ENCODE data around the gene ZNF841. TPM values are rescaled to one million over a fixed set of nuclear protein-coding genes. Genes with fewer than 3 reads are reported as not detected.
"Not testable (repeated sequence)": the region's sequence is repeated elsewhere in the genome, so short reads cannot be mapped to it uniquely, and the experiment has no call there.

ZNF841 gene
- total and polyA plus RNA-seq, 7 donors, result 1.2 to 26.6 (median 11.8) TPM

- Histone ChIP-seq H3K4me1 (no peaks in the 10 kb centered on the region), H3K27ac (no peak overlapping the region), H3K36me3 (peaks cover 5 to 88% (median 21%) of the 10 kb centered on the region in 4 donors), H3K27me3 (no peaks in the 10 kb centered on the region), H3K9me3 (peaks cover 0 to 18% (median 1%) of the 10 kb centered on the region in 4 donors), H3K4me3 (no peak overlapping the region)
- intact Hi-C loops (cut with DNase I), result no loop called here
- no peak for TF ChIP-seq CTCF (IDR thresholded peaks at IDR 0.05)
- no peak for TF ChIP-seq POLR2A (IDR thresholded peaks at IDR 0.05)
- TF ChIP-seq POLR2AphosphoS5 (IDR thresholded peaks at IDR 0.05), result no peak
- no peak for TF ChIP-seq EP300 (IDR thresholded peaks at IDR 0.05)
- no peak for DNase-seq
Measured at GRCh38 chr19:52086481-52086880, 9.1 kb downstream of the ZNF841 start.

GRCh38 chr19:52070496-52070895 is 25.1 kb downstream of the ZNF841 start:
- intact Hi-C loops (cut with DNase I), result no loop called here
- no peak for DNase-seq
- no peaks in the 10 kb centered on the region for H3K27me3 ChIP-seq
- WGBS, 2 donors, result 97 to 98% methylated on average over 5 of the region's 5 CpGs
- no peak overlapping the region for H3K4me3 ChIP-seq
- TF ChIP-seq POLR2AphosphoS5 (IDR thresholded peaks at IDR 0.05), result no peak
- no peak for TF ChIP-seq CTCF (IDR thresholded peaks at IDR 0.05)
- TF ChIP-seq EP300 (IDR thresholded peaks at IDR 0.05), result no peak
- TF ChIP-seq POLR2A (IDR thresholded peaks at IDR 0.05), result no peak
- no peaks in the 10 kb centered on the region for H3K4me1 ChIP-seq
- H3K27ac ChIP-seq, result no peak overlapping the region
- H3K36me3 ChIP-seq, result peaks cover 48 to 98% (median 67%) of the 10 kb centered on the region in 4 donors
- peaks cover 2 to 64% (median 17%) of the 10 kb centered on the region in 4 donors for H3K9me3 ChIP-seq

GRCh38 chr19:52069653-52070052 is 25.9 kb downstream of the ZNF841 start:
- H3K27me3 ChIP-seq, result no peaks in the 10 kb centered on the region
- TF ChIP-seq POLR2A (IDR thresholded peaks at IDR 0.05), result no peak
- WGBS, 2 donors, result 90 to 91% methylated on average over 2 of the region's 2 CpGs
- peaks cover 40 to 98% (median 63%) of the 10 kb centered on the region in 4 donors for H3K36me3 ChIP-seq
- no peaks in the 10 kb centered on the region for H3K4me1 ChIP-seq
- DNase-seq, result no peak
- no peak overlapping the region for H3K27ac ChIP-seq
- intact Hi-C loops (cut with DNase I), result no loop called here
- H3K9me3 ChIP-seq, result peaks cover 2 to 65% (median 22%) of the 10 kb centered on the region in 4 donors
- no peak overlapping the region for H3K4me3 ChIP-seq

GRCh38 chr19:52066258-52066863 is 29.2 kb downstream of the ZNF841 start:
- no peak for DNase-seq
- Histone ChIP-seq H3K36me3 (peaks cover 36 to 79% (median 54%) of the 10 kb centered on the region in 4 donors), H3K27me3 (no peaks in the 10 kb centered on the region), H3K4me1 (no peaks in the 10 kb centered on the region), H3K27ac (no peak overlapping the region), H3K4me3 (no peak overlapping the region), H3K9me3 (peaks cover 2 to 80% (median 27%) of the 10 kb centered on the region in 4 donors)
- 97% methylated on average over 6 of the region's 6 CpGs for WGBS, 2 donors
- no peak for TF ChIP-seq CTCF (IDR thresholded peaks at IDR 0.05)
- TF ChIP-seq EP300 (IDR thresholded peaks at IDR 0.05), result no peak
- no peak for TF ChIP-seq POLR2A (IDR thresholded peaks at IDR 0.05)
- TF ChIP-seq POLR2AphosphoS5 (IDR thresholded peaks at IDR 0.05), result no peak
- intact Hi-C loops (cut with DNase I), result no loop called here

GRCh38 chr19:52065399-52065798 is 30.2 kb downstream of the ZNF841 start:
- WGBS, 2 donors, result 97 to 98% methylated on average over 6 of the region's 6 CpGs
- Histone ChIP-seq H3K4me3 (no peak overlapping the region), H3K27me3 (no peaks in the 10 kb centered on the region), H3K27ac (no peak overlapping the region), H3K36me3 (peaks cover 36 to 69% (median 48%) of the 10 kb centered on the region in 4 donors), H3K4me1 (no peaks in the 10 kb centered on the region), H3K9me3 (peaks cover 2 to 82% (median 27%) of the 10 kb centered on the region in 4 donors)
- TF ChIP-seq POLR2A (IDR thresholded peaks at IDR 0.05) (no peak), POLR2AphosphoS5 (IDR thresholded peaks at IDR 0.05) (no peak), EP300 (IDR thresholded peaks at IDR 0.05) (no peak), CTCF (IDR thresholded peaks at IDR 0.05) (no peak)
- no peak for DNase-seq
- intact Hi-C loops (cut with DNase I), result no loop called here

- H3K4me1 ChIP-seq; intact Hi-C loops (cut with DNase I); H3K36me3 ChIP-seq; H3K4me3 ChIP-seq; H3K27me3 ChIP-seq; H3K27ac ChIP-seq; DNase-seq: not testable (repeated sequence)
- H3K9me3 ChIP-seq, result peaks cover 0 to 28% (median 3%) of the 10 kb centered on the region in 4 donors
- 95 to 96% methylated on average over 3 of the region's 3 CpGs for WGBS, 2 donors
Measured at GRCh38 chr19:52056480-52056879, 39.1 kb downstream of the ZNF841 start.

- H3K4me1 ChIP-seq; H3K27ac ChIP-seq; H3K27me3 ChIP-seq; intact Hi-C loops (cut with DNase I); H3K9me3 ChIP-seq; H3K36me3 ChIP-seq; DNase-seq; H3K4me3 ChIP-seq: not testable (repeated sequence)
- 35 to 86% methylated on average over 1 of the region's 1 CpG for WGBS, 2 donors
Measured at GRCh38 chr19:52051736-52052135, 43.8 kb downstream of the ZNF841 start.

Data from sigmoid colon (tissue), 7 donors.